HG03521 (cell line): ENCODE measurements around the gene LCE1B.

Experiments used
- ATAC-seq: cut with Tn5 transposase; IDR thresholded peaks from one replicate; pipeline ENCODE4 v1.9.1; 2021; ENCODE audit warnings: mild to moderate bottlenecking, moderate library complexity; ENCODE audit not compliant: unreplicated experiment

LCE1B gene

DNA sequence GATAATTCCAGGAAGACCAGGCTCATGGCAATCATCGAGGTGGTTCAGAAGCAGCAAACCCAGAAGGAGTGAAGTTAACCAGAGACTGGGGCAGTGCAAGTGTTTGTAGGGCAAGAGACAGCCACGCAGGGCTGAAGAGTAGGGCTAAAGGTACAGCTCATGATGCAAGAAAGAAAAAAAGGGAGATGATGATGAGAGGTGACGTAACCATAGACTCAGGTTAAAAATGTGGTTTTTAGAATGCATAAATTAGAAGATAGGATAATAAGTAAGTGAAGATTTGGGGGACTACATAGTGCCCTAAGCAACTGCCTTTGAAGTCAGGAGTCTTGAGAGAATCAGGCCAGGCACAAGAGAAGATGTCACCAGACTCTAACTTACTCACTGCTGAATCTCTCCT, 48.4 kb downstream of the LCE1B start:
- no peak for ATAC-seq

DNA sequence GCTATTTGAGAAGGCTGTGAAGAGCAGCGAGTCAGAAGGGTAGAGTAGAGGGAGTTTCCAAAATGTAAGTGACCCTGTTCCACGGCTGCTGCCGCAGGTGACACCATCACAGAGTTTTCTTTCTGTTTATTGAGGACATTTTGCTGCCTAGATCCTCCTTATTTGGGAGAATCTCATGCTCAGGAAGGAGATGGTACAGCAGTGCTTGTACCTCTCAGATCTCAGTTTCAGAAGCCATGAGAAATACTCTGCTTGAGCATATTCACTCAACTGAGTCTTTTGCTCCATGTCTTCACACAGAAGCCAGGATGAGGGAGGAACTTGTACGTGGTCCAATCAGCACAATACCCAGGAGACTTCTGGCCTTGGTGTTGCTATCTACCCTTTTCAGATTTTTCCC, 49.6 kb downstream of the LCE1B start:
- no peak for ATAC-seq
